AG09309 (cell line): ENCODE data around the gene CFAP20DC.
A peak's percentile ranks its signal among the peaks of the same experiment; 100 is the strongest.
"Not testable (repeated sequence)": the region's sequence is repeated elsewhere in the genome, so short reads cannot be mapped to it uniquely, and the experiment has no call there.

Source experiments
- DNase-seq: peaks from one replicate; pipeline ENCODE4 v3.0.0-alpha.2; 2010; ENCODE audit warnings: low read depth
- H3K4me3 ChIP-seq: 2 replicates; pipeline ENCODE4 v1.5.1; 2011; ENCODE audit warnings: mild to moderate bottlenecking, low read depth, low read length, moderate library complexity; ENCODE audit not compliant: control insufficient read depth
- CTCF ChIP-seq: IDR thresholded peaks from 2 replicates; pipeline ENCODE4 v1.5.1; 2011; ENCODE audit warnings: mild to moderate bottlenecking, low read depth, low read length, inconsistent platforms; ENCODE audit not compliant: insufficient read depth, control insufficient read depth; ENCODE audit errors: missing control alignments

The CFAP20DC gene

GRCh38 chr3:59049671-59050331 is at the start of gene CFAP20DC:
TSS of gene CFAP20DC (minus strand) at chr3:59050025. CDS start at chr3:59049631, 394 bp downstream.
- peak within 1 kb of the TSS; percentile 62 for H3K4me3 ChIP-seq
- peak; percentile 46 for DNase-seq

GRCh38 chr3:59098516-59098915 is 48.7 kb upstream of the CFAP20DC start:
- DNase-seq, H3K4me3 ChIP-seq: not testable (repeated sequence)

More at GRCh38 chr3:59049671-59050331, at the start of gene CFAP20DC:
- TF ChIP-seq CTCF: no peak

GRCh38 chr3:59094446-59094845 is 44.6 kb upstream of the CFAP20DC start:
- DNase-seq: no peak
- no peak overlapping the region for H3K4me3 ChIP-seq
- no peak for TF ChIP-seq CTCF

GRCh38 chr3:59093521-59093920 is 43.7 kb upstream of the CFAP20DC start:
- TF ChIP-seq CTCF: no peak
- DNase-seq: no peak
- H3K4me3 ChIP-seq: no peak overlapping the region

- DNase-seq: no peak
- H3K4me3 ChIP-seq: no peak overlapping the region
- no peak for TF ChIP-seq CTCF
Measured at GRCh38 chr3:59088761-59089160, 38.9 kb upstream of the CFAP20DC start.

- DNase-seq: no peak
- no peak overlapping the region for H3K4me3 ChIP-seq
- no peak for TF ChIP-seq CTCF
Measured at GRCh38 chr3:59085976-59086375, 36.2 kb upstream of the CFAP20DC start.

GRCh38 chr3:59084583-59084982 is 34.8 kb upstream of the CFAP20DC start:
- H3K4me3 ChIP-seq: no peak overlapping the region
- TF ChIP-seq CTCF: no peak
- DNase-seq: no peak
